Left renal pelvis (tissue), 4 donors: Measurements from ENCODE around the gene OR5AU1. TPM values are rescaled to one million over a fixed set of nuclear protein-coding genes. Genes with fewer than 3 reads are reported as not detected.
"Not testable (repeated sequence)": the region's sequence is repeated elsewhere in the genome, so short reads cannot be mapped to it uniquely, and the experiment has no call there.

Experiments used
- DNase-seq, 4 donors: peaks; one replicate each; pipeline ENCODE4 v3.0.0-alpha.2; 2013; ENCODE audit warnings: low read depth in 4 of 4, low spot score in 3 of 4
- polyA plus RNA-seq, 4 donors: library from polyadenylated mRNA; unstranded; fragments of 120-200 nt; gene quantifications; one replicate each; pipeline ENCODE4 v1.2.1, GENCODE V29; 2013; ENCODE audit not compliant: insufficient read length in 4 of 4

The OR5AU1 gene
- polyA plus RNA-seq, 4 donors, result 0.03 to 0.06 TPM; not detected in 2

GRCh38 chr14:21182166-21182565 is 26.3 kb upstream of the OR5AU1 start:
- no peak for DNase-seq

- DNase-seq, result no peak
Measured at GRCh38 chr14:21171128-21171527, 15.3 kb upstream of the OR5AU1 start.

- DNase-seq, result no peak
Measured at GRCh38 chr14:21169573-21169972, 13.7 kb upstream of the OR5AU1 start.

GRCh38 chr14:21168055-21168454 is 12.2 kb upstream of the OR5AU1 start:
- no peak for DNase-seq

- not testable (repeated sequence) for DNase-seq
Measured at GRCh38 chr14:21165670-21166069, 9.8 kb upstream of the OR5AU1 start.

- not testable (repeated sequence) for DNase-seq
Measured at GRCh38 chr14:21165002-21165605, 9.2 kb upstream of the OR5AU1 start.

- DNase-seq, result peak in 2 of 4 donors; percentile 21 to 26
Measured at GRCh38 chr14:21163871-21164291, 8.0 kb upstream of the OR5AU1 start.

GRCh38 chr14:21162081-21162480 is 6.2 kb upstream of the OR5AU1 start:
- DNase-seq, result no peak

GRCh38 chr14:21160061-21160610 is 4.3 kb upstream of the OR5AU1 start:
- DNase-seq, result no peak

- not testable (repeated sequence) for DNase-seq
Measured at GRCh38 chr14:21158175-21158574, 2.3 kb upstream of the OR5AU1 start.

- DNase-seq, result no peak
Measured at GRCh38 chr14:21149641-21150367, 6.1 kb downstream of the OR5AU1 start.

GRCh38 chr14:21145437-21145836 is 10.4 kb downstream of the OR5AU1 start:
- no peak for DNase-seq

GRCh38 chr14:21142357-21142756 is 13.5 kb downstream of the OR5AU1 start:
- DNase-seq, result no peak

GRCh38 chr14:21136024-21136423 is 19.8 kb downstream of the OR5AU1 start:
- no peak for DNase-seq

- DNase-seq, result no peak
Measured at GRCh38 chr14:21133901-21134300, 22.0 kb downstream of the OR5AU1 start.

- DNase-seq, result no peak
Measured at GRCh38 chr14:21123429-21123828, 32.4 kb downstream of the OR5AU1 start.

GRCh38 chr14:21121122-21121521 is 34.7 kb downstream of the OR5AU1 start:
- no peak for DNase-seq

GRCh38 chr14:21120686-21121085 is 35.2 kb downstream of the OR5AU1 start:
- no peak for DNase-seq

- no peak for DNase-seq
Measured at GRCh38 chr14:21118933-21119332, 36.9 kb downstream of the OR5AU1 start.

- DNase-seq, result no peak
Measured at GRCh38 chr14:21113369-21113768, 42.5 kb downstream of the OR5AU1 start.

- DNase-seq, result no peak
Measured at GRCh38 chr14:21112255-21112654, 43.6 kb downstream of the OR5AU1 start.
